Esophagus muscularis mucosa (tissue), 4 donors: Measurements from ENCODE around the gene PRPS1.

Source experiments
- CTCF ChIP-seq, 3 experiments: fragments of 200-600 bp in 2 of 3; fragments of 450-650 bp in 1 of 3; sonication (generic) in 2 of 3; IDR thresholded peaks; one replicate each; pipeline ENCODE4 v1.5.1; 2017 to 2019; ENCODE audit warnings: antibody characterized with exemption in 3 of 3, mild to moderate bottlenecking in 2 of 3, moderate library complexity in 1 of 3
- EP300 ChIP-seq: sonication (generic); formaldehyde crosslinking; IDR thresholded peaks from one replicate; pipeline ENCODE4 v1.6.1; 2017; ENCODE audit warnings: antibody characterized with exemption
- POLR2A ChIP-seq: fragments of 450-650 bp; IDR thresholded peaks from one replicate; pipeline ENCODE4 v1.6.1; 2017; ENCODE audit warnings: antibody characterized with exemption, moderate library complexity, mild to moderate bottlenecking, low read depth
- POLR2AphosphoS5 ChIP-seq, 2 donors: sonication (generic); formaldehyde crosslinking; IDR thresholded peaks; one replicate each; pipeline ENCODE4 v1.6.1; 2017; ENCODE audit warnings: antibody characterized with exemption in 2 of 2

GRCh38 chrX:107666931-107667330, 38.6 kb downstream of the PRPS1 start:
- TF ChIP-seq POLR2AphosphoS5 (IDR thresholded peaks at IDR 0.05): no peak
- TF ChIP-seq CTCF (IDR thresholded peaks at IDR 0.05): no peak
- TF ChIP-seq POLR2A: no peak
- TF ChIP-seq EP300: no peak
